Esophagus squamous epithelium (tissue), 5 donors: ENCODE data around the gene FAM168A. TPM values are rescaled to one million over a fixed set of nuclear protein-coding genes. Genes with fewer than 3 reads are reported as not detected.

ENCODE experiments used
- DNase-seq: peaks from one replicate; lab custom pipeline; 2025; lab: John Stamatoyannopoulos, UW
- H3K27ac ChIP-seq, 4 donors: fragments of 200-600 bp; sonication (generic); one replicate each; pipeline ENCODE4 v1.5.1; 2016 to 2019; ENCODE audit warnings: mild to moderate bottlenecking in 1 of 4
- H3K27me3 ChIP-seq, 4 donors: fragments of 200-600 bp; sonication (generic); 1 replicate in 3 of 4; 2 replicates in 1 of 4; pipeline versions ENCODE4 v1.5.1 to v1.6.0; 2017 to 2021; ENCODE audit warnings: antibody characterized with exemption in 1 of 4
- H3K36me3 ChIP-seq, 3 donors: fragments of 200-600 bp; sonication (generic); one replicate each; pipeline ENCODE4 v1.5.1; 2016 to 2019
- H3K4me1 ChIP-seq, 3 donors: fragments of 200-600 bp; sonication (generic); one replicate each; pipeline ENCODE4 v1.5.1; 2017 to 2019
- H3K4me3 ChIP-seq, 4 donors: fragments of 200-600 bp; sonication (generic); 1 replicate in 3 of 4; 2 replicates in 1 of 4; pipeline ENCODE4 v1.5.1; 2016 to 2019; ENCODE audit warnings: mild to moderate bottlenecking in 2 of 4, moderate library complexity in 1 of 4
- H3K9me3 ChIP-seq, 3 donors: fragments of 200-600 bp; sonication (generic); one replicate each; pipeline ENCODE4 v1.5.1; 2016 to 2019
- POLR2A ChIP-seq, 4 donors: fragments of 450-650 bp; IDR thresholded peaks; one replicate each; pipeline ENCODE4 v1.6.1; 2017; ENCODE audit warnings: antibody characterized with exemption in 4 of 4, mild to moderate bottlenecking in 4 of 4, moderate library complexity in 3 of 4
- WGBS, 2 donors: methylation state at CpG; one replicate each; pipeline ENCODE4 v1.1.5; 2018; 5-methylcytosine and 5-hydroxymethylcytosine counted together
- intact Hi-C: fragments of 100-400 bp; cut with DNase I; formaldehyde crosslinking; loops from one replicate; pipeline ENCODE4 v1.15.0; 2022
- total RNA-seq, 4 donors: library from RNA; depleted of rRNA; stranded (reverse); fragments of >200 nt; gene quantifications; one replicate each; pipeline ENCODE4 v1.1.0, GENCODE V29; 2016
- TF ChIP-seq, protein P1 (sequence below), 6 experiments: fragments of 450-650 bp in 4 of 6; fragments of 200-600 bp in 2 of 6; sonication (generic) in 2 of 6; IDR thresholded peaks; one replicate each; pipeline ENCODE4 v1.5.1; 2016 to 2019; ENCODE audit warnings: antibody characterized with exemption in 6 of 6, mild to moderate bottlenecking in 4 of 6, moderate library complexity in 4 of 6
- donor health status: DM: yes; HTN: yes; CAD: no.

The FAM168A gene
- total RNA-seq, 4 donors from 2014 or later: 7.0 to 15.5 (median 12.3) TPM

DNA sequence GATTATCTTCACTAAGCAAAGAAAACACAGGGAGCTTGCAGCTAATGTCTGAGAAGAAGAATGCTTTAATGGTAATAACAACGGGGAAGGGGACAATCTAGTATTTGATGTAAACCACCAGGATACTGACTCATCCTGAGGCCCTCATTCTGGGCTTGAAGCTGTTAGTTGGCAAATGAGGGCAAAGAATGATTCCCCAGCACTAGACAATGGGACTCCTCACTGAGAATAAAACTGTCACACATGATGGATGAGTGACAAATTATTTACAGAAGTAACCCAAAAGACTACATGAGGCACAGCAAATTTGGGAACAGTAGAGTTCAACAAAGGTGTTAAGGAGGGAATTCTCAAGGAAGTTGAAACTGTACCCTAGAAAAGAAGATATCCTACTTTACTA lies 76.3 kb downstream of the FAM168A start:
- DNase-seq: no peak
- H3K4me3 ChIP-seq: no peak overlapping the region
- no peak overlapping the region for H3K27ac ChIP-seq
- no peaks in the 10 kb centered on the region for H3K36me3 ChIP-seq
- intact Hi-C loops: no loop called here
- H3K9me3 ChIP-seq: no peaks in the 10 kb centered on the region
- no peaks in the 10 kb centered on the region for H3K27me3 ChIP-seq
- 31 to 38% methylated on average over 1 of the region's 1 CpG for WGBS, 2 donors
- H3K4me1 ChIP-seq: no peaks in the 10 kb centered on the region
- TF ChIP-seq, protein P1, sequence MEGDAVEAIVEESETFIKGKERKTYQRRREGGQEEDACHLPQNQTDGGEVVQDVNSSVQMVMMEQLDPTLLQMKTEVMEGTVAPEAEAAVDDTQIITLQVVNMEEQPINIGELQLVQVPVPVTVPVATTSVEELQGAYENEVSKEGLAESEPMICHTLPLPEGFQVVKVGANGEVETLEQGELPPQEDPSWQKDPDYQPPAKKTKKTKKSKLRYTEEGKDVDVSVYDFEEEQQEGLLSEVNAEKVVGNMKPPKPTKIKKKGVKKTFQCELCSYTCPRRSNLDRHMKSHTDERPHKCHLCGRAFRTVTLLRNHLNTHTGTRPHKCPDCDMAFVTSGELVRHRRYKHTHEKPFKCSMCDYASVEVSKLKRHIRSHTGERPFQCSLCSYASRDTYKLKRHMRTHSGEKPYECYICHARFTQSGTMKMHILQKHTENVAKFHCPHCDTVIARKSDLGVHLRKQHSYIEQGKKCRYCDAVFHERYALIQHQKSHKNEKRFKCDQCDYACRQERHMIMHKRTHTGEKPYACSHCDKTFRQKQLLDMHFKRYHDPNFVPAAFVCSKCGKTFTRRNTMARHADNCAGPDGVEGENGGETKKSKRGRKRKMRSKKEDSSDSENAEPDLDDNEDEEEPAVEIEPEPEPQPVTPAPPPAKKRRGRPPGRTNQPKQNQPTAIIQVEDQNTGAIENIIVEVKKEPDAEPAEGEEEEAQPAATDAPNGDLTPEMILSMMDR (IDR thresholded peaks at IDR 0.05): no peak
- TF ChIP-seq POLR2A (IDR thresholded peaks at IDR 0.05): no peak

DNA sequence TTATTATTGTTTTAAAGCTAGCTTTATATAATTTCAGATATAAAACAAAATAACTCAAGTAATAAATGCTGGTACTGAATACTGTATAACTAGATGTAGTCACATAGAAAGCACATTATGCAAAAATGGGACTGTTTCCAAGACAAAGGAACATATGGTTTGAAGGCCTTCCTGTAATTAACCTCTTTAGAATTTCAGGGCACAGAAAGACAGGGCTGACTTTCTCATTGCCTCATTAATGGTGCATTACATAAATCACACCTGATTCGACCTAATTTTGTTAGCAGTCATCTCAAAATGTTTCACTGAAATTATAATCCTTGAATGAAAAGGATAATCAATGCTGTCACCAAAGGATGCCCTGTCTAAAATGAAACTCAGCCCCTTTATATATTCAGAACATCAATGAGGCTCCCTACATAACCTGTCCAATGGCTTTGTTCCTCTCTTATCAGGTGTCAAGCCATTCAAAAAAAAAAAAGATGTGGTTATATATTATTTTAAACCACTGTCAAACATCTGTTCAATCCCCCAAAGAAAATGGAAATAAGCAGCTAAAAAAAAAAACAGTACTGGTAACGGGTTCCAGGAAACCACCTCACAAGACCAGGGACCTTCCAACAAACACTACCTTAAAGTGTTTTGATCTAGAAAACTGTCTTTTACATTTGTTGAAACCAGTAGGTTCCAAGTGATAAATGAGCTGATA lies 77.4 kb downstream of the FAM168A start:
- intact Hi-C loops: no loop called here
- Histone ChIP-seq H3K9me3 (no peaks in the 10 kb centered on the region), H3K4me3 (no peak overlapping the region), H3K27ac (no peak overlapping the region), H3K36me3 (no peaks in the 10 kb centered on the region), H3K4me1 (no peaks in the 10 kb centered on the region), H3K27me3 (no peaks in the 10 kb centered on the region)
- 48 to 51% methylated on average over 2 of the region's 2 CpGs for WGBS, 2 donors
- DNase-seq: no peak
- TF ChIP-seq, protein P1 (IDR thresholded peaks at IDR 0.05): no peak
- no peak for TF ChIP-seq POLR2A (IDR thresholded peaks at IDR 0.05)

DNA sequence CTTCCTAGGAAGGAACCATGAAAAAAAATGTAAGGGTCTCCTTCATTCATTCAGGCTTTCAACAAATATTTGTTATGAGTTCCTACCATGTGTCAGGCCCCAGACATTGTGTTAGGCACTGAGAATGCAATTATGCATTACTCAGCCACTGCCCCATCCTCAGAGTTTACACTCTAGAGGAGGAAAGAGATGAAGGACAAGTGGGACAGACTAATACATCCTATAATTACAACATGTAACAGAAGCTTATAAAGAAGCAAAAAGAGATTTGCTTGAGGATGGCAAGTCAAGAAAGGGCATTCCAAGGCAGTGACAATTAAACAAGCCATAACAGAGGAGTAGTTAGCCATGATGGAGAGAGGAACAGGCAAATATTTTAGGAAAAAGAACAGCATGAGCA lies 78.6 kb downstream of the FAM168A start:
- no peaks in the 10 kb centered on the region for H3K27me3 ChIP-seq
- intact Hi-C loops: no loop called here
- no peaks in the 10 kb centered on the region for H3K9me3 ChIP-seq
- no peak overlapping the region for H3K27ac ChIP-seq
- no peaks in the 10 kb centered on the region for H3K4me1 ChIP-seq
- DNase-seq: no peak
- no peak overlapping the region for H3K4me3 ChIP-seq
- no peaks in the 10 kb centered on the region for H3K36me3 ChIP-seq
- TF ChIP-seq, protein P1 (IDR thresholded peaks at IDR 0.05): no peak
- TF ChIP-seq POLR2A (IDR thresholded peaks at IDR 0.05): no peak

DNA sequence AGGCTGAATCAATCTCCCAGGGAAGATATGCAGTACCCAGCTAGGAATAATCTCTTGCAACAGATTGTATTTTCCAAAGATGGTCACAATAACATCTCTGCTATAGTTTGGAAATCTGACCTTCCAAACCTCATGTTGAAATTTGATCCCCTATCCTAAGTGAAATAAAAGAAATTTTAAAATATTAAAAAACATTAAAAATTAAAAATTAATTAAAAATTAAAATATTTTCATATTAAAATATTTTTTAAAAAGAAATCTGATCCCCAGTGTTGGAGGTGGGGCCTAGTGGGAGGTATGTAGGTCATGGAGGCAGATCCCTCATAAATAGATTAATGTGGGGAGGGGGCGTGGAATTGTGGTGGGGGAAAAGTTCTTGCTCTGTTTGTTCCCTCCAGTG lies 79.7 kb downstream of the FAM168A start:
- Histone ChIP-seq H3K27ac (no peak overlapping the region), H3K4me3 (no peak overlapping the region), H3K27me3 (no peaks in the 10 kb centered on the region), H3K4me1 (no peaks in the 10 kb centered on the region), H3K9me3 (no peaks in the 10 kb centered on the region), H3K36me3 (no peaks in the 10 kb centered on the region)
- intact Hi-C loops: no loop called here
- DNase-seq: no peak
- TF ChIP-seq, protein P1 (IDR thresholded peaks at IDR 0.05): no peak
- no peak for TF ChIP-seq POLR2A (IDR thresholded peaks at IDR 0.05)
- 100% methylated on average over 1 of the region's 1 CpG for WGBS, 2 donors

DNA sequence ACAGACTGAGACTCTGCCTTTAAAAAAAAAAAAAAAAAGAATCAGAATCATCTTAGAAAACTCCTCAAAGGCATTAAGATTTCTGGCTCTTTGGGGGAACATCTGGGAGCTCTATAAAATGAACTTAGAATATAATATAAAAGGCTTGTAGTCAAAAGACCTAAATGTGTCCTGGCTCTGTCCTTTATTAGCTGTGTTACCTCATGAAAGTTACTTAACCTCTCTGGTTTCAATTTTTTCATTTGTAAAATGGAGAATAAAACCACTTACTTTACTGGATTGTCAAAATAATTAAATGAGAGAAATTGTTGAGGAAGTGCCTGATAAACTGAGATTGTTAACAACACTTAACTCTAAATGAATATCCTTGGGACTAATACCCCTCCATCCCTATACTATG lies 81.8 kb downstream of the FAM168A start:
- TF ChIP-seq POLR2A (IDR thresholded peaks at IDR 0.05): no peak
- TF ChIP-seq, protein P1 (IDR thresholded peaks at IDR 0.05): no peak
- no peaks in the 10 kb centered on the region for H3K4me1 ChIP-seq
- DNase-seq: no peak
- no peak overlapping the region for H3K27ac ChIP-seq
- H3K27me3 ChIP-seq: no peaks in the 10 kb centered on the region
- H3K36me3 ChIP-seq: no peaks in the 10 kb centered on the region
- H3K4me3 ChIP-seq: no peak overlapping the region
- intact Hi-C loops: no loop called here
- H3K9me3 ChIP-seq: no peaks in the 10 kb centered on the region
